CD4-positive, alpha-beta memory T cell (primary cell): ENCODE data around the gene TMEM196. TPM values are rescaled to one million over a fixed set of nuclear protein-coding genes. Genes with fewer than 3 reads are reported as not detected.

Experiments
- CTCF ChIA-PET: fragments of 350-600 bp; sonication (Branson Sonifier 250); formaldehyde crosslinking; loops from one replicate; lab custom pipeline; 2021; ENCODE audit warnings: inconsistent platforms; ENCODE audit not compliant: partially characterized antibody; lab: Charles Lee
- POLR2A ChIA-PET: fragments of 350-600 bp; sonication (Branson Sonifier 250); formaldehyde crosslinking; loops from one replicate; lab custom pipeline; 2021; ENCODE audit not compliant: partially characterized antibody; lab: Charles Lee
- DNase-seq, 5 donors: peaks; one replicate each; pipeline versions ENCODE4 v3.0.0 to v3.0.0-alpha.2; 2020 to 2022; ENCODE audit warnings: mixed read lengths in 1 of 5
- H3K27ac ChIP-seq: one replicate; pipeline ENCODE4 v1.7.0; 2013; ENCODE audit warnings: low read depth, low read length
- H3K27me3 ChIP-seq: 2 replicates; pipeline ENCODE4 v1.7.0; 2013; ENCODE audit warnings: mild to moderate bottlenecking, low read length, moderate library complexity; ENCODE audit not compliant: insufficient read depth
- H3K36me3 ChIP-seq: 2 replicates; pipeline ENCODE4 v1.7.0; 2013; ENCODE audit warnings: mild to moderate bottlenecking, low read length, moderate library complexity; ENCODE audit not compliant: insufficient read depth
- H3K4me1 ChIP-seq: 2 replicates; pipeline ENCODE4 v1.7.0; 2013; ENCODE audit warnings: mild to moderate bottlenecking, low read length, moderate library complexity; ENCODE audit not compliant: insufficient read depth
- H3K4me3 ChIP-seq, 2 donors: one replicate each; pipeline ENCODE4 v1.7.0; 2013; ENCODE audit warnings: low read length in 2 of 2, mild to moderate bottlenecking in 1 of 2
- H3K9me3 ChIP-seq, 2 donors: one replicate each; pipeline ENCODE4 v1.7.0; 2013; ENCODE audit warnings: low read length in 2 of 2, control low read depth in 1 of 2; ENCODE audit not compliant: control insufficient read depth in 1 of 2
- H3K27ac Mint-ChIP-seq, 7 donors: one replicate each; pipeline ENCODE4 v1.8.0; 2020 to 2021; ENCODE audit warnings: mixed read lengths in 7 of 7, mild to moderate bottlenecking in 6 of 7, inconsistent platforms in 3 of 7, moderate library complexity in 3 of 7
- H3K27me3 Mint-ChIP-seq, 2 donors: one replicate each; pipeline ENCODE4 v1.8.0; 2020 to 2021; ENCODE audit warnings: mixed read lengths in 2 of 2
- H3K36me3 Mint-ChIP-seq, 2 donors: one replicate each; pipeline ENCODE4 v1.8.0; 2020 to 2021; ENCODE audit warnings: mixed read lengths in 2 of 2, inconsistent platforms in 1 of 2, mild to moderate bottlenecking in 1 of 2
- H3K4me1 Mint-ChIP-seq, 4 donors: one replicate each; pipeline ENCODE4 v1.8.0; 2020 to 2021; ENCODE audit warnings: mixed read lengths in 4 of 4, mild to moderate bottlenecking in 1 of 4
- H3K4me3 Mint-ChIP-seq, 8 donors: one replicate each; pipeline ENCODE4 v1.8.0; 2020 to 2021; ENCODE audit warnings: mixed read lengths in 8 of 8, mild to moderate bottlenecking in 7 of 8, moderate library complexity in 6 of 8, inconsistent platforms in 3 of 8
- H3K9me3 Mint-ChIP-seq, 8 donors: one replicate each; pipeline ENCODE4 v1.8.0; 2020 to 2021; ENCODE audit warnings: mixed read lengths in 8 of 8, mild to moderate bottlenecking in 5 of 8, inconsistent platforms in 3 of 8, moderate library complexity in 1 of 8
- intact Hi-C: fragments of 100-400 bp; cut with micrococcal nuclease; formaldehyde crosslinking; loops from one replicate; pipeline ENCODE4 v1.15.1; 2023
- polyA plus RNA-seq, 2 donors: library from polyadenylated mRNA; unstranded; fragments of 300-500 nt; fragmentation: Illumina TruSeq; gene quantifications; one replicate each; pipeline ENCODE4 v1.2.3, GENCODE V29; 2021
- total RNA-seq, 2 experiments: library from RNA; stranded (reverse); gene quantifications; one replicate each; pipeline ENCODE4 v1.2.3, GENCODE V29; 2021

TMEM196 gene
- total and polyA plus RNA-seq, 4 experiments from 2014 or later, result not detected

DNA sequence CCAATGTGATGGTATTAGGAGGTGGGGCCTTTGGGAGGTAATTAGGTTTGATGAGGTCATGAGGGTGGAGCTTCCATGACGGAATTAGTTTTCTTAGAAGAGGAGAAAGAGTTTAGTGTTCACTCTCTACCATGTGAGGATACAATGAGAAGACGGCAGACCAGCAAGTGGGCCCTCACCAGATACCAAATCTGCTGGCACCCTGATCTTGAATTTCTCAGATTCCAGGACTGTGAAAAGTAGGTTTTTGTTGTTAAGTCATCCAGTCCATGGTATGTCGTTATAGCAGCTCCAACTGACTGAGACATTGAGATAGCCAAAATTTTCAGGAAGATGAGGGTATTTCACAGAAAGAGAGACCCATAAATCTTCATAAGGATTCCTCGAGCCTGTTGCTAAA, 3.6 kb upstream of the TMEM196 start:
- Histone ChIP-seq H3K9me3 (no peaks in the 10 kb centered on the region), H3K27ac (no peak overlapping the region), H3K27me3 (peaks cover 8% of the 10 kb centered on the region), H3K36me3 (no peaks in the 10 kb centered on the region), H3K4me1 (peaks cover 7% of the 10 kb centered on the region), H3K4me3 (no peak overlapping the region)
- Mint-ChIP-seq H3K36me3 (no peaks in the 10 kb centered on the region), H3K27ac (no peak overlapping the region), H3K4me3 (no peak overlapping the region), H3K9me3 (peaks cover 0 to 3% (median 0%) of the 10 kb centered on the region in 8 donors), H3K27me3 (peaks cover 13 to 22% of the 10 kb centered on the region in 2 donors), H3K4me1 (peaks cover 10 to 21% (median 12%) of the 10 kb centered on the region in 4 donors)
- intact Hi-C loops, result no loop called here
- ChIA-PET POLR2A (no interaction called here), CTCF (no interaction called here)
- DNase-seq, result no peak

DNA sequence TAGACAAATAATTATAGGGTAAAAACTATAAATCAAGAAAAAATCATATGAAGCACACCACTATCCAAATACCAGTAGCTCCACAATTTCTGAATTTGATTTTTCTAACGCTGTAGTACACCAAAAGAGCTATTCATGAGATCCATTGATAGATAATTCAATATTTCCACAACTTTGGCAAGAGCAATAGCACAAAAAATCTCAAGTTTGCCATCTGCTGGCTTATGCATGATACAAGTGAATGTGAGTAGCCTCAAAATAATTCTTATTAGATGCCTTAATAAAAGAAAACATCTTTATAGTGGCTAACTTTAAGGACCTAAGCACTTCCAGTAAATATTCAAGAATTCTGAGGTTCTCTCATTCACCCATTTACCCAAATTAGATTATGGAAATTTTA, 2.2 kb upstream of the TMEM196 start:
- ChIA-PET CTCF (no interaction called here), POLR2A (no interaction called here)
- Mint-ChIP-seq H3K4me3 (no peak overlapping the region), H3K9me3 (peaks cover 0 to 3% (median 0%) of the 10 kb centered on the region in 8 donors), H3K27ac (no peak overlapping the region), H3K4me1 (peaks cover 10 to 22% (median 12%) of the 10 kb centered on the region in 4 donors), H3K27me3 (peaks cover 18 to 22% of the 10 kb centered on the region in 2 donors), H3K36me3 (no peaks in the 10 kb centered on the region)
- DNase-seq, result no peak
- H3K4me3 ChIP-seq, result no peak overlapping the region
- peaks cover 7% of the 10 kb centered on the region for H3K4me1 ChIP-seq
- peaks cover 8% of the 10 kb centered on the region for H3K27me3 ChIP-seq
- no peak overlapping the region for H3K27ac ChIP-seq
- intact Hi-C loops, result no loop called here
- H3K36me3 ChIP-seq, result no peaks in the 10 kb centered on the region
- no peaks in the 10 kb centered on the region for H3K9me3 ChIP-seq

DNA sequence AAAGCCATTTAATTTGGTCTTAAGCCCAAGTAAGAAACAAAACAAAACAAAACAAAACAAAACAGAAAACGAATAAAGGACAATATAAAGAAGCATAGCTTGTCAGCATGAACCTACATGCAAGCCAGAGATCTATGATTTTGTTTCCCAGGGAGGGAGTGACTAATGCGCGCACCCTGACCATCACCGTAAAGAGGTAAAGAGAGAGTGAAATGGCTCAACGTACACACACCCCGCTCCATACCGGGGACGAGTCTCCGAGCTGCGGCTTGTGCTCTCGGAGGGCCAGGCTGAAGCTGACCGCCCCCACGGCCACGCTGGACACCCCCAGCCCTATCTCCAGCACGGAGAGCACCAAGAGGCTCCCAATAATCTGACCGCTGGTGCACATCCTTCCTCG, 1.1 kb downstream of the TMEM196 start:
- Histone ChIP-seq H3K4me3 (no peak overlapping the region), H3K27ac (no peak overlapping the region), H3K36me3 (no peaks in the 10 kb centered on the region), H3K27me3 (peaks cover 8% of the 10 kb centered on the region), H3K9me3 (no peaks in the 10 kb centered on the region), H3K4me1 (peaks cover 7% of the 10 kb centered on the region)
- Mint-ChIP-seq H3K4me3 (peak overlapping the region in 6 of 8 donors; percentile 7 to 58 (median 35)), H3K27me3 (peaks cover 20 to 25% of the 10 kb centered on the region in 2 donors), H3K9me3 (peaks cover 0 to 3% (median 0%) of the 10 kb centered on the region in 8 donors), H3K36me3 (no peaks in the 10 kb centered on the region), H3K4me1 (peaks cover 10 to 22% (median 12%) of the 10 kb centered on the region in 4 donors), H3K27ac (no peak overlapping the region)
- no peak for DNase-seq
- POLR2A ChIA-PET, result no interaction called here
- intact Hi-C loops, result no loop called here
- CTCF ChIA-PET, result no interaction called here

DNA sequence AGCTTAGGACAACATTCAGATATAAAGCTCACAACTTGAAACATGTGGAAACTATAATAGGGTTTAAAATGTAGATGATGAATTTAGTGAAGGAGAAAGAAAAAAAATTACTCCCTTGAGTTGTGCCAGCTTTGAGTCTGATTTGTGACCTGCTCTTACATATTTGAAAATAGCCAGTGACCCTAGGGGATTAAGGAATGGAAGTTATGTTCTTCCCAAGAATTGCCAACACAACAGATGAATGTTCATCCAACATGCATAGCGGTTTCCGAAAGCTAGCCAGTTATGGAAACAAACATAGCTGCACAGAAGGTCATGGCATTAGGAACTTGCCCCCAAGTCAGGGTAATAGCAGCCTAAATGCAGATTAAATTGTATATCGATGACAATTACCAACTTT, 10.8 kb downstream of the TMEM196 start:
- Mint-ChIP-seq H3K4me1 (peaks cover 0 to 1% (median 0%) of the 10 kb centered on the region in 4 donors), H3K36me3 (no peaks in the 10 kb centered on the region), H3K27ac (no peak overlapping the region), H3K27me3 (peaks cover 0 to 2% of the 10 kb centered on the region in 2 donors), H3K9me3 (no peaks in the 10 kb centered on the region), H3K4me3 (no peak overlapping the region)
- no peak for DNase-seq
- ChIA-PET POLR2A (no interaction called here), CTCF (no interaction called here)
- no peaks in the 10 kb centered on the region for H3K9me3 ChIP-seq
- H3K36me3 ChIP-seq, result no peaks in the 10 kb centered on the region
- H3K27ac ChIP-seq, result no peak overlapping the region
- no peaks in the 10 kb centered on the region for H3K4me1 ChIP-seq
- intact Hi-C loops, result no loop called here
- H3K4me3 ChIP-seq, result no peak overlapping the region
- H3K27me3 ChIP-seq, result no peaks in the 10 kb centered on the region

DNA sequence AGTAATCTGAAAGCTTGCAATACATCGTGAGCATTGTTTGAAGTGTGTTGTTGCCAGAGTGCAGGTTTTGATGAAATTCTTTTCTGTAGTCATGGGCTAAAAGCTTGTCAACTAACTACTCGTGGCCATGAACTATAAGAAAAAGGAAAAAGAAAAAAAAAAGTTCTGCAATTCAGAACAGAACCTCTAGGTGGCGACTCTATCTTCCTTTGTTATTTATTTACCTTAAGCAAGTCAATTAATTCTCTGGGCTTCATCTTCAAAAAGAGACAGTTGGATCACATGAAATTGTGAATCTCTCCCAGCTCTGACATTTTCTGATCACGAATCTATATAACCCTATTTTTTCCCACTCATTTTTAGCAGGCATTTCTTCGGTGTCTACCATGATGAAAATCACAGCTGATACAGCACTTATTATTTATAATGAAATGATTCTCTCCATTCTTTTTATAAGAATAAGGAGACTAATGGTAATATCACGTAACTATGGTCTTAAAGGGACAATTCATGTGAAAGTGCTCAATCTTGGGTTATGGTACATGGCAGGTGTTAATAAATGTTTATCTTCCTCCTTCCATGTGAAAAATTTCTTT, 18.8 kb downstream of the TMEM196 start:
- Histone ChIP-seq H3K36me3 (no peaks in the 10 kb centered on the region), H3K4me1 (no peaks in the 10 kb centered on the region), H3K27ac (no peak overlapping the region), H3K9me3 (no peaks in the 10 kb centered on the region), H3K4me3 (no peak overlapping the region), H3K27me3 (no peaks in the 10 kb centered on the region)
- POLR2A ChIA-PET, result no interaction called here
- Mint-ChIP-seq H3K27me3 (no peaks in the 10 kb centered on the region), H3K4me3 (no peak overlapping the region), H3K9me3 (no peaks in the 10 kb centered on the region), H3K4me1 (no peaks in the 10 kb centered on the region), H3K36me3 (no peaks in the 10 kb centered on the region), H3K27ac (no peak overlapping the region)
- DNase-seq, result peak in 4 of 5 donors; percentile 6 to 26 (median 16)
- intact Hi-C loops, result no loop called here
- CTCF ChIA-PET, result interaction anchor here (0.9 to 2.9 kb wide), 5 partner anchors 18 to 844 kb away, joined by 3 to 10 read pairs (median 3); partner anchors contain the start of genes POLR1F and TMEM196

DNA sequence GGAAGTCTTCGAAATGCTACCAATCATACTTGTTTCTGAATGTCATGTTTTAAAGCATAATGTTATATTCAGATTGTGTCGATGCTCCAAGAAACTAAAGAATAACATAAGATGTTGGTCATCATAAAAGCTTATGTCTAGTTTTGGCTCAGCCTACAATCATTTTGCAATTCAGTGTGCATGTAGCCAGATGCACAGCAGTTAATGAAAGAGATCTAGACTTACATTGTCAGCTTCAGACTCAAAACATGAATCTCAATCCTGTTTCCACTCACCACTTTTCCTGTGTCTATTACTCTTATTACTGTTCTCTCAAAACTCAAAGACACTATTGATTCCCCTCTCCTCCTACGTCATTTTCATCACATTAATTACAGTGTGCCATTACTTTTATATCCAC, 21.4 kb downstream of the TMEM196 start:
- DNase-seq, result no peak
- Histone ChIP-seq H3K27ac (no peak overlapping the region), H3K36me3 (no peaks in the 10 kb centered on the region), H3K4me1 (no peaks in the 10 kb centered on the region), H3K27me3 (no peaks in the 10 kb centered on the region), H3K4me3 (no peak overlapping the region), H3K9me3 (no peaks in the 10 kb centered on the region)
- POLR2A ChIA-PET, result no interaction called here
- no peaks in the 10 kb centered on the region for H3K4me1 Mint-ChIP-seq
- H3K9me3 Mint-ChIP-seq, result no peaks in the 10 kb centered on the region
- no peak overlapping the region for H3K27ac Mint-ChIP-seq
- CTCF ChIA-PET, result interaction anchor here (1.3 kb wide), 1 partner anchor 9 kb away, joined by 4 read pairs; no protein-coding TSS in a partner anchor
- H3K36me3 Mint-ChIP-seq, result no peaks in the 10 kb centered on the region
- intact Hi-C loops, result no loop called here
- no peak overlapping the region for H3K4me3 Mint-ChIP-seq
- H3K27me3 Mint-ChIP-seq, result peaks cover 0 to 3% of the 10 kb centered on the region in 2 donors

DNA sequence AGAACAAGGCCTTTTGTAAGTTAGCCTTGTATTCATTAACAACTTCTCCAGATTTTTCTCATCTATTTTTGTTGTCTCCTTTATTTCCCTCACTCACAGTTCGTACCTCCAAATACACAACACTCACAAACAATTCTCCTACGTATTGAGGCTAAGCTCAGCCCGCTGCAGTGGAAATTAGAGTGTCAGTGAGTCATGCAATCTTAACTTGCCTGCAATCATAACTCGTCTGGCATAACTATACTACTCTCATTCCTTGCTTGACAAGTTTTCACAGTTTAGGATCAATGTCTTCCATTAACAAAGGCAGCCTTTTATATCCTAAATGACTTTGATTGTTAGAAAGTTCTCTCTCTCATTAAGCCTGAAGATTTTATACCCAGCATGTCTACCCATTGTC, 23.8 kb downstream of the TMEM196 start:
- Histone ChIP-seq H3K36me3 (no peaks in the 10 kb centered on the region), H3K27ac (no peak overlapping the region), H3K4me1 (no peaks in the 10 kb centered on the region), H3K9me3 (no peaks in the 10 kb centered on the region), H3K4me3 (no peak overlapping the region), H3K27me3 (no peaks in the 10 kb centered on the region)
- ChIA-PET POLR2A (no interaction called here), CTCF (interaction anchor here (0.9 kb wide), 1 partner anchor 41 kb away, joined by 3 read pairs; the partner anchor contains the start of gene POLR1F)
- DNase-seq, result no peak
- H3K9me3 Mint-ChIP-seq, result no peaks in the 10 kb centered on the region
- peaks cover 1 to 3% of the 10 kb centered on the region in 2 donors for H3K27me3 Mint-ChIP-seq
- intact Hi-C loops, result loop anchor here (2.0 kb wide), 1 partner anchor 41 kb away; the partner anchor contains the start of gene POLR1F
- no peaks in the 10 kb centered on the region for H3K4me1 Mint-ChIP-seq
- no peak overlapping the region for H3K27ac Mint-ChIP-seq
- H3K36me3 Mint-ChIP-seq, result no peaks in the 10 kb centered on the region
- no peak overlapping the region for H3K4me3 Mint-ChIP-seq
